ENCODE measurements around the gene SUMO3.
A peak's percentile ranks its signal among the peaks of the same experiment; 100 is the strongest.

The SUMO3 gene
- 38.8 to 71.7 (median 57.3) reads per million in 9 experiments for total RNA-seq

DNA sequence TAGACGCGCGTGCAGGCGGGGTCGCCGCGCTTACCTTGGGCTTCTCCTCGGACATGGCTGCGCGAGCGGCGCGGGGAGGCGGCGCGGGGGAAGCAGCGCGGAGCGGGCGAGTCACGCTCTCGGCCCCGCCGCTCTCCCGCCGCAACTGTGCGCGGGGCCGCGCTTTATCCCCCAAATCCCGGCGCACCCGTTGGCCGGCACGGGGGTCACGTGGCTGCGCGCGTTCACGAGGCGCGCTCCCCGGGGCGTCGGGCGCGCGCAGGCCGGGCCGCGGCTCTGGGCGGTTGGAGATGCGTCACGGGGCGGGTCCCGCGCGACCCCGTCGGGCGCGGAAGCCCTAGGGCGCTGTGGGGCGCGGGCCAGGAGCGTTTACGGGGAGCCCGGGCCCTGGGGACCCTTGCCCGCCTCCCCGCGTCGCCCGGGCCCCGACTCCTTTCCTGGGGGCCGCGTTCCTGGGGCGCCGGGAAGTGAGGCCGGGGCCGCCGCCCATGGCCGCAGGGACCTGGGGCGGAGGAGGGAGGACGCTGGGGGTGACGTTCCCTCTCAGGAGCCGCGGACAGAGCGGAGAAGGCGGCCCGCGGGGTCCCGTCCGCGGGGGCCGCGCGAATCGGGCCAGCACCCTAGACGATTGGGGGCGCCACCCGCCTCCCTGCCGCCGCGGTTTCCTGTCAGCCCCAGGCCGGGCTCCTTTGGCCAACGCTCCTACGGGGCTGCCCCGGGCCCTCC, at the start of gene SUMO3:
Gene SUMO3, minus strand, starts transcription at position 149 of the 726 bp plus-strand sequence. Its CDS starts 94 bp downstream, at position 55.
- Mint-ChIP-seq H3K9me3 (peaks cover 0 to 8% of the 10 kb centered on the region in 2 donors), H3K27me3 (no peaks in the 10 kb centered on the region), H3K27ac (peak within 1 kb of the TSS in 1 of 2 donors; percentile 17), H3K36me3 (ENCODE audit: insufficient read depth) (peaks cover 9% of the 10 kb centered on the region), H3K4me3 (peak within 1 kb of the TSS; percentile 77 to 84), H3K4me1 (ENCODE audit: low read depth in 2 of 2) (peaks cover 10 to 12% of the 10 kb centered on the region in 2 donors)
- ATAC-seq (replicated peaks) (peak; percentile 75), DNase-seq (peak; percentile 80 to 91 (median 89))

DNA sequence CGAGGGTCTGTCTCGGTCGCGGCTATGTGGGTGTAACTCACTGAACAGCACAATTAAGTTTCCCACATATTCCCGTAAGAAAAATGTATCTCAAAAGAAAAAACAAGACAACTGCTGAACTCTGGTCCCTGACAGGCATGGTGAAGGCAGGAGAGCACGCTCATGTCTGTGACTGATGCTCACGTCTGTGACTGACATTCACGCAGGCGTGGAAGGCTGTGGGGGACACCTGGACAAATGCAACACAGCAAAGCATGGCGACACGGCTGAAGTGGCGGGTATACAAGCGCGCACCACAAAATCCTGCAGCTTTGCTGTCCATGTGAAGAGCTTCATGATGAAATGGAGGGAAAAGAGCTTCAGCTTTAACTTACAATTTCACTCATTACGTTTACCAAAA, 49.6 kb upstream of the SUMO3 start:
- ATAC-seq (replicated peaks), result no peak
- Mint-ChIP-seq H3K4me1 (ENCODE audit: low read depth in 2 of 2) (peaks cover 69 to 77% of the 10 kb centered on the region in 2 donors), H3K27me3 (no peaks in the 10 kb centered on the region), H3K27ac (peak overlapping the region; percentile 46 to 80), H3K9me3 (no peaks in the 10 kb centered on the region), H3K36me3 (ENCODE audit: insufficient read depth) (peaks cover 21% of the 10 kb centered on the region), H3K4me3 (peak overlapping the region in 1 of 2 donors; percentile 74)
- DNase-seq, result no peak

DNA sequence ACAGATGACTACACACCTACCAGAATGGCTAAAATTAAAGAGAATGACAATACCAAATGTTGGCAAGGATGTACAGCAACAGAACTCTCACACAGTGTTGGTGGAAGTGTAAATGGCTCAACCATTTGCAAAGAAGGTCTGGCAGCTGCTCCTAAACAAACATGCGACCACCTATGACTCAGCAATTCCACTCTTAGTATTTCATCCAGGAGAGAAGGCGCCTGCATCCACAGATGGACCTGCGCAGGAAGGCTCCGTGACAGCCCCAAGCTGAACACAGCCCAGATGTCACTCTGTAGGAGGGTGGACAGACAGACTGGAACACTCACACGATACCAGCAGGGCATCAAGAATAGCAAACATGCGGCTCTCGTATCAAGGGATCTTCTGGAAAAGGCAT, 48.9 kb upstream of the SUMO3 start:
- peaks cover 25% of the 10 kb centered on the region for H3K36me3 Mint-ChIP-seq (ENCODE audit: insufficient read depth)
- H3K4me1 Mint-ChIP-seq (ENCODE audit: low read depth in 2 of 2), result peaks cover 66 to 76% of the 10 kb centered on the region in 2 donors
- no peak for DNase-seq
- H3K4me3 Mint-ChIP-seq, result peak overlapping the region; percentile 49 to 57
- no peak for ATAC-seq (replicated peaks)
- peak overlapping the region; percentile 46 to 80 for H3K27ac Mint-ChIP-seq
- H3K27me3 Mint-ChIP-seq, result no peaks in the 10 kb centered on the region
- H3K9me3 Mint-ChIP-seq, result no peaks in the 10 kb centered on the region

DNA sequence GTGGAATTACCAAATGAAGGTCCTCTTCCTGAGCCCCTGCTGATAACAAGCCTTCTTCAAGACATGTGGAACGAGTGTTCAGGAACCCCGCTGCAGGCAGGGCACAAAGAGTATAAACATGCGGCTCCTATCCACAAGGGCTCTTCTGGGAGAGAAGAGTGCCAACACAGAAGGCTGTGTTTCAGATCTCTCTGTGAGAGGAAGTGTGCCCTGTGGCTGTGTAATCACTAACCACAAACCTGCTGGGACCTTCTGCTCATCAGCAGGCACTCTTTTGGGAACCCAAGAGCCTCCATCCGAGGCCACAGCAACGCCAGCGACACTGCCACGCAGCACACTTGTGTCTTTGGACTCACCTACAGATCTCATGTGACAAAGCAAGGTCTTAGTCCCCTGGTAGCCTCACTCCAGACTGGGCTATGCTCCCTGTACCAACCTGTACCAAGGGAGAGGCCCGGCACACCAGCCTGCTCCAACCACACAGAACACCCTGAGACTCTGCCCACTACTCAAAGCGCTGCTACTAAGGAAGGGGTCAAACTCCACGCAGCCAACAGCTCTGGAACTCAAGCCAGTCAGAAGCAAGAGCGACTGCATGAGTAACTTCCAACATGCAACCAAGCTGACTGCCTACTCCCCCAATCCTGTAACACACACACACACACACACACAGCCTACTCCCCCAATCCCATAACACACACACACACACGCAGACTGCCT, 47.9 kb upstream of the SUMO3 start:
- DNase-seq (no peak), ATAC-seq (replicated peaks) (peak; percentile 21)
- H3K36me3 Mint-ChIP-seq (ENCODE audit: insufficient read depth), result peaks cover 36% of the 10 kb centered on the region

DNA sequence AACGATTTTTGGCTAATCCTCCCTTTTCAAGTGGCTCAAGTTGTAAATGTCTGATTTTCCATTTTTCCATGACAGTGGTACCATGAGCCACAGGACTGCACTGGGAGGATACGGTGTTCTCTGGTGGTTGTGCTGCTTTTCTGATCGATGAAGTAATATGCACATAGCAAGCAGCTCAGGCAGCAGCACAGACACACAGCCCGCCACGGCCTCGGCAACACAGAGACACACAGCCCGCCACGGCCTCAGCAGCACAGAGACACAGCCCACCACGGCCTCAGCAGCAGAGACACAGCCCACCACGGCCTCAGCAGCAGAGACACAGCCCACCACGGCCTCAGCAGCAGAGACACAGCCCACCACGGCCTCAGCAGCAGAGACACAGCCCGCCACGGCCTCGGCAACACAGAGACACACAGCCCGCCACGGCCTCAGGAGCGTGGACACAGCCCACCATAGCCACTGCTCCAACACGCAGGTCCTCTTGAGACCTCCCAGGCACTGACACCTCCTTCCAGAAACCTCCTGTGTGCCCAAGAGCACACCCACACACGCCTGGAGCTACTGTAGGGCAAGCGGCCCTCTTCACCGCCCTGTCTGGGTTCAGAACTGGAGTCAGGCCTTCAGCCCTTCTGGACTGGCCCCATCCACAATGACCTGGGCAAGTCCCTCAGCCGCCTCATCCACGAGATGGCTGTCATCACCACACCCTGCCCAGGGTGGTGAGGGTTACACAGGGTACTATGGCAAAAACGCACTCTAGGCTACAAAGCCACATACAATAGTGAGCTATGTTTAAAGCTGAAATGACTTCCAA, 45.2 kb upstream of the SUMO3 start:
- H3K9me3 Mint-ChIP-seq, result no peaks in the 10 kb centered on the region
- peak overlapping the region in 1 of 2 donors; percentile 55 for H3K27ac Mint-ChIP-seq
- H3K4me1 Mint-ChIP-seq (ENCODE audit: low read depth in 2 of 2), result peaks cover 53 to 56% of the 10 kb centered on the region in 2 donors
- H3K36me3 Mint-ChIP-seq (ENCODE audit: insufficient read depth), result peaks cover 60% of the 10 kb centered on the region
- DNase-seq, result no peak
- H3K4me3 Mint-ChIP-seq, result no peak overlapping the region
- no peaks in the 10 kb centered on the region for H3K27me3 Mint-ChIP-seq
- ATAC-seq (replicated peaks), result no peak

More for the DNA sequence above, 47.9 kb upstream of the SUMO3 start:
- peak overlapping the region; percentile 57 to 62 for H3K4me3 Mint-ChIP-seq
- H3K9me3 Mint-ChIP-seq, result no peaks in the 10 kb centered on the region
- peak overlapping the region; percentile 13 to 80 for H3K27ac Mint-ChIP-seq
- peaks cover 64 to 76% of the 10 kb centered on the region in 2 donors for H3K4me1 Mint-ChIP-seq (ENCODE audit: low read depth in 2 of 2)
- H3K27me3 Mint-ChIP-seq, result no peaks in the 10 kb centered on the region

DNA sequence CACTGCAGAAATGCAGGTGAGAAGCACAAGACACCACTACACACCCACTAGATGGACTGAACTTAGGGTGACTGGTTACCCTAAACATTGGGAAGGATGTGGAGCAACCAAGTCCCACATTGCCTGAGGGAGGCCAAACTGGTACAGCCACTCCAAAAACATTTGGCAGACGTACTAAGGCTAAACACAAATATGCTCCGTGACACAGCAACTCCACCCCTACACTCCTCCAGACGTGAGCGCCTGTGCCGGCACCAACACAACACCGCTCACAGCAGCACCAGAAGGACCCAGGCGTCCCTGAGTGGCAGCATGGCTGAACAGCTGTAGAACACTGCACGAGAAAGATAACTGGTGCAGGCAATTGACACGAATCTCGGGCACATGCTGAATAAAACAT, 40.9 kb upstream of the SUMO3 start:
- no peak for ATAC-seq (replicated peaks)
- H3K27ac Mint-ChIP-seq, result no peak overlapping the region

DNA sequence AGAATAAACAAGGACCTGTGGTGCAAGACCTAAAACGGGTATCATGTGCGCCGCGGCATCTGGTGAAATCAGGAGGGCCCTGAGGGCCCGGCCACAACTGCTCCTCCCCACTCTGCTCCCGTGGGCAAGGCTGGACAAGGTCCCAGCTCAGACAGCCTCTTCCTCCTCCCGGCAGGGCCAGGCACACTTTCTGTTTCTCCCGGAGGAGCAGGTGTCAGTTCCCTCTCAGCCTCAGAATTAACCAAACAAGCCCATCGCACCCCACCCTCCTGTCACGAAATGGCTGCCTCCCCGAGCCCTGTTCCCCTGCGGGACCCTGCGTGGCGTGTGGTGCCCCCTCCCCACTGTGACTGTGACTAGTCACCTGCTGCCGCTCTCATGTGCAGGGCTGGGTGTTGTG, 40.4 kb upstream of the SUMO3 start:
- ATAC-seq (replicated peaks), result no peak
- Mint-ChIP-seq H3K9me3 (no peaks in the 10 kb centered on the region), H3K36me3 (ENCODE audit: insufficient read depth) (peaks cover 87% of the 10 kb centered on the region), H3K4me1 (ENCODE audit: low read depth in 2 of 2) (peaks cover 29 to 35% of the 10 kb centered on the region in 2 donors), H3K27ac (peak overlapping the region in 1 of 2 donors; percentile 31), H3K27me3 (no peaks in the 10 kb centered on the region), H3K4me3 (no peak overlapping the region)
- no peak for DNase-seq

More for the DNA sequence above, 40.9 kb upstream of the SUMO3 start:
- Mint-ChIP-seq H3K27me3 (no peaks in the 10 kb centered on the region), H3K36me3 (ENCODE audit: insufficient read depth) (peaks cover 87% of the 10 kb centered on the region), H3K4me3 (no peak overlapping the region), H3K4me1 (ENCODE audit: low read depth in 2 of 2) (peaks cover 29 to 35% of the 10 kb centered on the region in 2 donors), H3K9me3 (no peaks in the 10 kb centered on the region)
- DNase-seq, result no peak

DNA sequence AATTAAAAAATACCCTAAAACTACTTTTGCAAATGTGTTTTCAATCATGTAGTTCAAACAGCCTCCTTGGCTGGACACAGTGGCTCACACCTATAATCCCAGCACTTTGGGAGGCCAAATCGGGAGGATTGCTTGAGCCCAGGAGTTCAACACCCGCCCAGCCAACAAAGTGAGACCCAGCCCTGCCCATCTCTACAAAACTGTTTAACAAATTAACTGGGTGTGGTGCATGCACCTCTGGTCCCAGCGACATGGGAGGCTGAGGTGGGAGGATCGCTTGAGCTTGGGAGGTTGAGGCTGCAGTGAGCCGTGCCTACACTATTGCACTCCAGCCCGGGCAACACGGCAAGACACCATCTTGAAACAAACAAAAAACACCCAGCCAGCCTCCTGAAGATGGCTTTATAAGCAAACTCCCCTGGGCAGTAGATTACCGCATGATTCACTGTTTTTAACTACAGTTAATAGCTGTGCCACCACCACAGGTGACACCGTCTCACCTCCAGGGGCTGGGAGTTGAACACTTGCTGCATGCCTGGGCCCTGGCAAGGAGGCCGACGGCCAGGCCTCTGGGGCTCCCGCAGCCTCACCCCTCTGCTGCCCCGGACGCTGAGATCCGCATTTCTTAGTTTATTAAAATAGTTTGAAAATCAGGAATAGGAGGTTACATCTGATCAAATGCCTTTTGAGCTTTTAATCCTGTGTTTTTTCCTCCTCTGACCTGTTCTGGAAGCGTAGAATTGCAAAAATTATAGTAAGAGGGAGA, 39.4 kb upstream of the SUMO3 start:
- Mint-ChIP-seq H3K27me3 (no peaks in the 10 kb centered on the region), H3K36me3 (ENCODE audit: insufficient read depth) (peaks cover 96% of the 10 kb centered on the region), H3K4me3 (no peak overlapping the region), H3K9me3 (no peaks in the 10 kb centered on the region), H3K4me1 (ENCODE audit: low read depth in 2 of 2) (peaks cover 26 to 32% of the 10 kb centered on the region in 2 donors), H3K27ac (peak overlapping the region in 1 of 2 donors; percentile 31)
- DNase-seq (no peak), ATAC-seq (replicated peaks) (no peak)

DNA sequence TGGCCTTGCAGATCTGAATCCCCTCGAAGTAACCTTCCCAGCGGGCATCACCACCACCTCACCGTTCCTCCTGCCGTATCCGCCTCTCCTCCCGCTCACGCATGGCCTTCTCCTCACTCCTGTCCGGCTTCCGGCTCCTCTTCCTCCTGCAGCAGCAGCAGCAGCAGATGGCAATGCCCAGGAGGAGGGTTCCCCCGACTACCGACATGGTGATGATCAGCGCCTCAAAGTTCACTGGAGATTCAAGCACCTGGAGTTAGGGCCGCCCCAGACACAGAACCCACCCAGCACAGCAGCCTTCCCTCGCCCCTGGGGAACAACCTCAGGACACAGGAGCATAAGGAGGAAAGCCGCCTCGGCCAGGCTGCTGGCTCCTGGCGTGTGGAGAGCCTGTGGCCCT, 38.3 kb upstream of the SUMO3 start:
- Mint-ChIP-seq H3K4me3 (no peak overlapping the region), H3K4me1 (ENCODE audit: low read depth in 2 of 2) (peaks cover 17 to 25% of the 10 kb centered on the region in 2 donors), H3K27me3 (no peaks in the 10 kb centered on the region), H3K9me3 (no peaks in the 10 kb centered on the region), H3K27ac (peak overlapping the region in 1 of 2 donors; percentile 77), H3K36me3 (ENCODE audit: insufficient read depth) (peaks cover 91% of the 10 kb centered on the region)
- ATAC-seq (replicated peaks) (no peak), DNase-seq (no peak)

DNA sequence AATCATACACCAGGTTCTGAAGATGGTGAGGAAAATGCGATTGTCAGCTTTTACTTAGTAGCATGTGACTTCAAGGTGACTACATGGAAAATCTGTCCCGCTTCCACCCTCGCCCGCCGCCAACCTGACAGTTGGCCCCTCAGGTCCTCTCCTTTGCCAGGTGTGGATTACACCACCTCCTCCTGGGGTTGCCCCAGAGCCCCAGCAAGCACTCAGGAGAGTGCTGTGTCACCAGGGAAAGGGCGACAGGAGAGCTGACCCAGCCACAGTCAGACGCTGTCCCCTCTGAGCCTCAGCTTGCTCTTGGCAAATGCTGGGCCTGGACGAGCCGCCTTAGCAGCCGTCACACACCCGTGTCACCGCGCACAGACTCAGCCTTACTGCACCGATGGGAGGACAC, 37.7 kb upstream of the SUMO3 start:
- ATAC-seq (replicated peaks) (no peak), DNase-seq (no peak)
- H3K4me1 Mint-ChIP-seq (ENCODE audit: low read depth in 2 of 2), result peaks cover 14 to 22% of the 10 kb centered on the region in 2 donors
- peaks cover 91% of the 10 kb centered on the region for H3K36me3 Mint-ChIP-seq (ENCODE audit: insufficient read depth)
- H3K4me3 Mint-ChIP-seq, result no peak overlapping the region
- H3K27me3 Mint-ChIP-seq, result no peaks in the 10 kb centered on the region
- H3K27ac Mint-ChIP-seq, result peak overlapping the region; percentile 10 to 77
- H3K9me3 Mint-ChIP-seq, result no peaks in the 10 kb centered on the region

DNA sequence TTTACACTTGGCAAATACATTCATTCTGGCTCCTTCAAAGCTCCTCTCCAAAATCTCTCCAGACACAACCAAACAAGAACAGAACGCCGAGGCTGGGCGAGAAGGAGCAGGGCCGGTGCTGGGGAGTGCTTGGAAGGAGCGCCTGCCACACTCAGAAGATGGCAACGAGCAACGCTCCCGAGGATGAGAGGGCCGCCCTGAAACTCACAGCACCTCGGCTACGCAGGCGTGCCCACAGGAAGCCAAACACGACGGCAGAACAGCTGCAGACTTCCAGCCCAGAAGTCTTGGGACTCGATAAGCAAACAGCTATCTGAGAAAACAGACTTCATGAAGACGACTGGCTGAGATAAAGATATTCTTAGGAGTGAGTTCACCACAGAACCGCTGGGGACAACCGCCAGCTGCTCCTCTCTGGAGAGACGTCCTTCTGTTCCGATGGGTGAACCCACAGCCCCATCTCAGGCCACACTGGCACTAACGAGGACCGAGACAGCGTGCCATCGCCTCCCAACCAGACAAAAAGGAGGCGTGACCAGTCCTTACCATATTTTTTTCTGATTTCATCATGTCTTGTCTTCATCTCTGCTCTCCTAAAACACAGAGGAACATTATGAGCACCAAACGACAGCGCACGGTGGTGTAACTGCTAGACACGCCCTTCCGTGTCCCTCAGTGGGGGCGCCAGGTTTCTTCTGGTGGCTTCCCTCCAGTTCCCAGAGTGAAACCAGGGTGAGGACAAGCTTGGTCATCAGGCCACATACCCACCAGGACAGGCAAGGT, 37.0 kb upstream of the SUMO3 start:
- Mint-ChIP-seq H3K4me3 (peak overlapping the region in 1 of 2 donors; percentile 46), H3K4me1 (ENCODE audit: low read depth in 2 of 2) (peaks cover 14 to 22% of the 10 kb centered on the region in 2 donors), H3K27me3 (no peaks in the 10 kb centered on the region), H3K9me3 (no peaks in the 10 kb centered on the region), H3K36me3 (ENCODE audit: insufficient read depth) (peaks cover 90% of the 10 kb centered on the region), H3K27ac (peak overlapping the region; percentile 77 to 86)
- ATAC-seq (replicated peaks) (peak; percentile 14), DNase-seq (no peak)

DNA sequence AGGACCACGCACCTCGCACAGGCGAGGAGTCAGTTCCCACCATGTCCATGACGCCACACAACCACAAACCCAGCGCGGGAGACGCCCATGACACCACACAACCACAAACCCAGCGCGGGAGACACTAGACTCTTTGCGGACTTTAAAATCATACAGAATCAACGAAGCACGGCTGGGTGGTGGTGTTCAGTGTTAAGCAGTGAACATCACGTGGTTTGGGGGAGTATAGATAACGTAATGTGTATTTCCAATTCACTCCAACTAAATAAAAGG, 36.5 kb upstream of the SUMO3 start:
- H3K27ac Mint-ChIP-seq, result peak overlapping the region; percentile 77 to 86
- peaks cover 90% of the 10 kb centered on the region for H3K36me3 Mint-ChIP-seq (ENCODE audit: insufficient read depth)
- ATAC-seq (replicated peaks), result peak; percentile 63
- no peaks in the 10 kb centered on the region for H3K27me3 Mint-ChIP-seq
- H3K4me3 Mint-ChIP-seq, result peak overlapping the region in 1 of 2 donors; percentile 46
- DNase-seq, result no peak
- H3K9me3 Mint-ChIP-seq, result no peaks in the 10 kb centered on the region
- H3K4me1 Mint-ChIP-seq (ENCODE audit: low read depth in 2 of 2), result peaks cover 14 to 22% of the 10 kb centered on the region in 2 donors
